ENCODE results near the gene MYLIP.

MYLIP gene

GRCh38 chr6:16095180-16095579, 33.7 kb upstream of the MYLIP start:
- H3K4me3 ChIP-seq (ENCODE audit: low read depth, low read length) = no peak overlapping the region
- TF ChIP-seq CTCF (IDR thresholded peaks at IDR 0.05; ENCODE audit: control insufficient read depth, extremely low read depth, insufficient read depth) = no peak
- DNase-seq (ENCODE audit: low read depth) = no peak

- no peak overlapping the region for H3K4me3 ChIP-seq (ENCODE audit: low read depth, low read length)
- no peak for DNase-seq (ENCODE audit: low read depth)
- no peak for TF ChIP-seq CTCF (IDR thresholded peaks at IDR 0.05; ENCODE audit: control insufficient read depth, extremely low read depth, insufficient read depth)
Observed at GRCh38 chr6:16097382-16098171, 31.3 kb upstream of the MYLIP start.

- DNase-seq (ENCODE audit: low read depth) = no peak
- no peak for TF ChIP-seq CTCF (IDR thresholded peaks at IDR 0.05; ENCODE audit: control insufficient read depth, extremely low read depth, insufficient read depth)
- H3K4me3 ChIP-seq (ENCODE audit: low read depth, low read length) = no peak overlapping the region
Observed at GRCh38 chr6:16098211-16098610, 30.7 kb upstream of the MYLIP start.

DNA sequence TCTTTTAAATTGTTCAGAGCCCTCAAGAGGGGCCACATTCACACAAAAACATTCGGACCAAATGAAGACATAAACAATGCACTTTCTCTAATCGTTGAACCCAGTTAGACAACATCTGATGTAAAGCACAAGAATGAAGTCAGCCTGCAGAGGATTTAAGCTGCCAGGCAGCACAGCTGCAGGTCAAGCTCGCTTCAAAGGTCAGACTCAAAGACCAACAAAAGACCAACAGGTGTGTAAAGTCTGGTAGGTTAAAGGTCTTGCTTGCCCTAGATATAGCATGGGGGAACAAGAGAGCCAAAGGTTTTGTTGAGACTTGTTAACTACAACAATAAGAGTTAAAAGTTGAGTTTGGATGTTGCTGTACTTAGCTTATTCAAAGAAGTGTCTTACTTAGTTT, 26.7 kb upstream of the MYLIP start:
- no peak for TF ChIP-seq CTCF (IDR thresholded peaks at IDR 0.05; ENCODE audit: control insufficient read depth, extremely low read depth, insufficient read depth)
- H3K4me3 ChIP-seq (ENCODE audit: low read depth, low read length) = no peak overlapping the region
- DNase-seq (ENCODE audit: low read depth) = no peak

- TF ChIP-seq CTCF (IDR thresholded peaks at IDR 0.05; ENCODE audit: control insufficient read depth, extremely low read depth, insufficient read depth) = no peak
- no peak overlapping the region for H3K4me3 ChIP-seq (ENCODE audit: low read depth, low read length)
- no peak for DNase-seq (ENCODE audit: low read depth)
Observed at GRCh38 chr6:16103722-16104121, 25.2 kb upstream of the MYLIP start.

- no peak for DNase-seq (ENCODE audit: low read depth)
- H3K4me3 ChIP-seq (ENCODE audit: low read depth, low read length) = no peak overlapping the region
- TF ChIP-seq CTCF (IDR thresholded peaks at IDR 0.05; ENCODE audit: control insufficient read depth, extremely low read depth, insufficient read depth) = no peak
Observed at GRCh38 chr6:16104624-16105433, 24.1 kb upstream of the MYLIP start.
